Left lung (tissue), 10 donors: ENCODE data around the gene AGPAT3. TPM values are rescaled to one million over a fixed set of nuclear protein-coding genes. Genes with fewer than 3 reads are reported as not detected.
A peak's percentile ranks its signal among the peaks of the same experiment; 100 is the strongest.

Experiments
- ATAC-seq: fragments of 200-7000 bp; cut with Tn5 transposase; one replicate; pipeline ENCODE4 v1.9.1; 2020; ENCODE audit warnings: moderate library complexity
- DNase-seq, 4 donors: peaks; one replicate each; pipeline ENCODE4 v3.0.0-alpha.2; 2013 to 2020
- H3K27ac ChIP-seq, 2 donors: fragments of 200-600 bp; sonication (generic) in 1 of 2; one replicate each; pipeline versions ENCODE4 v1.5.0 to v1.8.0; 2020 to 2021
- H3K27me3 ChIP-seq, 2 donors: fragments of 200-600 bp; sonication (generic) in 1 of 2; one replicate each; pipeline versions ENCODE4 v1.5.0 to v1.8.0; 2020 to 2021
- H3K36me3 ChIP-seq, 2 donors: fragments of 200-600 bp; sonication (generic) in 1 of 2; one replicate each; pipeline versions ENCODE4 v1.5.0 to v1.8.0; 2020 to 2021
- H3K4me1 ChIP-seq, 2 donors: fragments of 200-600 bp; one replicate each; pipeline ENCODE4 v1.8.0; 2021
- H3K4me3 ChIP-seq, 2 donors: fragments of 200-600 bp; sonication (generic) in 1 of 2; one replicate each; pipeline versions ENCODE4 v1.5.0 to v1.8.0; 2020 to 2021; ENCODE audit warnings: mild to moderate bottlenecking in 1 of 2
- H3K9me3 ChIP-seq, 2 donors: fragments of 200-600 bp; sonication (generic) in 1 of 2; one replicate each; pipeline versions ENCODE4 v1.5.0 to v1.8.0; 2020 to 2021
- intact Hi-C, 2 donors: fragments of 100-400 bp; cut with DNase I; formaldehyde crosslinking; loops; one replicate each; pipeline versions ENCODE4 v1.11.2 to v1.14.2; 2022
- polyA plus RNA-seq, 6 donors: library from polyadenylated mRNA; unstranded; fragments of 120-200 nt; gene quantifications; one replicate each; pipeline ENCODE4 v1.2.1, GENCODE V29; 2013; ENCODE audit not compliant: insufficient read length in 6 of 6
- total RNA-seq, 2 donors: library from RNA; stranded (reverse); fragmentation: NEBNext Ultra II Directional; extraction: Animal tissue kit (Norgen Biotek cat#: 25700); gene quantifications; one replicate each; pipeline ENCODE4 v1.2.1, GENCODE V29; 2021
- TF ChIP-seq, protein P1 (sequence below), 2 donors: fragments of 200-600 bp; sonication (generic) in 1 of 2; IDR thresholded peaks; one replicate each; pipeline versions ENCODE4 v1.5.0 to v1.8.0; 2021; ENCODE audit warnings: antibody characterized with exemption in 2 of 2
- donor health status: DM: no; HTN: yes; CAD: no.
- donor health status: DM: no; HTN: no; CAD: no.

The AGPAT3 gene
- total and polyA plus RNA-seq, 8 donors = 37.4 to 111 (median 42.8) TPM

- DNase-seq = no peak
- ATAC-seq = no peak
- Histone ChIP-seq H3K36me3 (no peaks in the 10 kb centered on the region), H3K9me3 (no peaks in the 10 kb centered on the region), H3K27ac (no peak overlapping the region), H3K4me3 (no peak overlapping the region), H3K27me3 (no peaks in the 10 kb centered on the region), H3K4me1 (peaks cover 0 to 3% of the 10 kb centered on the region in 2 donors)
- intact Hi-C loops = no loop called here
- TF ChIP-seq, protein P1, sequence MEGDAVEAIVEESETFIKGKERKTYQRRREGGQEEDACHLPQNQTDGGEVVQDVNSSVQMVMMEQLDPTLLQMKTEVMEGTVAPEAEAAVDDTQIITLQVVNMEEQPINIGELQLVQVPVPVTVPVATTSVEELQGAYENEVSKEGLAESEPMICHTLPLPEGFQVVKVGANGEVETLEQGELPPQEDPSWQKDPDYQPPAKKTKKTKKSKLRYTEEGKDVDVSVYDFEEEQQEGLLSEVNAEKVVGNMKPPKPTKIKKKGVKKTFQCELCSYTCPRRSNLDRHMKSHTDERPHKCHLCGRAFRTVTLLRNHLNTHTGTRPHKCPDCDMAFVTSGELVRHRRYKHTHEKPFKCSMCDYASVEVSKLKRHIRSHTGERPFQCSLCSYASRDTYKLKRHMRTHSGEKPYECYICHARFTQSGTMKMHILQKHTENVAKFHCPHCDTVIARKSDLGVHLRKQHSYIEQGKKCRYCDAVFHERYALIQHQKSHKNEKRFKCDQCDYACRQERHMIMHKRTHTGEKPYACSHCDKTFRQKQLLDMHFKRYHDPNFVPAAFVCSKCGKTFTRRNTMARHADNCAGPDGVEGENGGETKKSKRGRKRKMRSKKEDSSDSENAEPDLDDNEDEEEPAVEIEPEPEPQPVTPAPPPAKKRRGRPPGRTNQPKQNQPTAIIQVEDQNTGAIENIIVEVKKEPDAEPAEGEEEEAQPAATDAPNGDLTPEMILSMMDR (IDR thresholded peaks at IDR 0.05) = no peak
Measured at GRCh38 chr21:44002511-44002910, 137.5 kb downstream of the AGPAT3 start.

DNA sequence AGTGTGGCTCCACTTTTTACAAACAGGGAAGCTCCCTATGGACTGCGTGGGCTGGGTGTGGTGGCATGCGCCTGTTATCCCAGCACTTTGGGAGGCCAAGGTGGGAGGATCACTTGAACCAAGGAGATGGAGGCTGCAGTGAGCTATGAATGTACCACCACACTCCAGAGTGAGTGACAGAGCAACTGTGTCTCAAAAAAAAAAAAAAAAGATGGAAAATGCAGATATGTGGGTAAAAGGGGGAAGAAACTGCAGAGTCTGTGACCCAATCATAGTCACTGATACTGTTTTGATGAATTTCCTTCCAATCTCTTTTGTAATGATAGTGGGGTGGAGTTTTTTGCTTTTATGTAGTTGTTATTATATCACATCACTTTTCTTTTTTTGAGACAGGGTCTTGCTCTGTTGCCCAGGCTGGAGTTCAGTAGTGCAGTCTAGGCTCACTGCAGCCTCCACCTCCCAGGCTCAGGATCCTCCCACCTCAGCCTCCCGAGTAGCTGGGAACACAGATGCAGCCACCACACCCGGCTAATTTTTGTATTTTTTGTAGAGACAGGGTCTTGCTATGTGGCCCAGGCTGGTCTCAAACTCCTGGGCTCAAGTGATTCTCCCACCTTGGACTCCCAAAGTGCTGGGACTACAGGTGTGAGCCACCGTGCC lies 138.4 kb downstream of the AGPAT3 start:
- no peak for DNase-seq
- TF ChIP-seq, protein P1 (IDR thresholded peaks at IDR 0.05) = no peak
- Histone ChIP-seq H3K4me3 (no peak overlapping the region), H3K36me3 (no peaks in the 10 kb centered on the region), H3K27me3 (no peaks in the 10 kb centered on the region), H3K4me1 (peaks cover 0 to 3% of the 10 kb centered on the region in 2 donors), H3K27ac (no peak overlapping the region), H3K9me3 (no peaks in the 10 kb centered on the region)
- ATAC-seq = no peak
- intact Hi-C loops = no loop called here

- Histone ChIP-seq H3K27me3 (no peaks in the 10 kb centered on the region), H3K4me1 (peaks cover 0 to 3% of the 10 kb centered on the region in 2 donors), H3K4me3 (no peak overlapping the region), H3K9me3 (no peaks in the 10 kb centered on the region), H3K36me3 (no peaks in the 10 kb centered on the region), H3K27ac (no peak overlapping the region)
- DNase-seq = no peak
- ATAC-seq = no peak
- intact Hi-C loops = no loop called here
- TF ChIP-seq, protein P1 (IDR thresholded peaks at IDR 0.05) = no peak
Measured at GRCh38 chr21:44005071-44005470, 140.0 kb downstream of the AGPAT3 start.

DNA sequence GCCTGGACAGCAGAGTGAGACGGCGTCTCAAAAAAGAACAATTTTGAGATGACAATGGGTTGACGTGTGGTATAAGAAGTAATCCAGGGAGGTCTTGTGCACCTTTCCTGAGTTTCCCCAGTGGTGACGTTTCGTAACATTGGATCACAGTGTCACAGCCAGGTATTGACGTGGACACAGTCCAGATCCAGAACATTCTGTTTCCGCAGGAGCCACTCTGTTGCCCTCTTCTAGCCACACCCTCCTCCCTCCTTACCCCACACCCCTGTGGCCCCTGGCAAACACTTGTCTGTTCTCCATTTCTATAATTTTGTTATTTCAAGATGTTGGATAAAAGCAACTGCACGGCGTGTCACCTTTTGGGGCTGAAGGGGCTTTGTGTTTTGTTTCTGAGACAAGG lies 140.6 kb downstream of the AGPAT3 start:
- ATAC-seq = peak; percentile 70
- peak overlapping the region; percentile 11 to 67 for H3K27ac ChIP-seq

GRCh38 chr21:44006017-44006619 lies 141.1 kb downstream of the AGPAT3 start:
- Histone ChIP-seq H3K36me3 (no peaks in the 10 kb centered on the region), H3K27me3 (no peaks in the 10 kb centered on the region), H3K27ac (peak overlapping the region; percentile 11 to 67), H3K9me3 (no peaks in the 10 kb centered on the region), H3K4me1 (peaks cover 3 to 5% of the 10 kb centered on the region in 2 donors), H3K4me3 (no peak overlapping the region)
- DNase-seq (no peak), ATAC-seq (peak; percentile 79)
- intact Hi-C loops = no loop called here
- TF ChIP-seq, protein P1 (IDR thresholded peaks at IDR 0.05) = no peak

More for the DNA sequence above, 140.6 kb downstream of the AGPAT3 start:
- peaks cover 0 to 3% of the 10 kb centered on the region in 2 donors for H3K4me1 ChIP-seq
- H3K36me3 ChIP-seq = no peaks in the 10 kb centered on the region
- no peak for DNase-seq
- TF ChIP-seq, protein P1 (IDR thresholded peaks at IDR 0.05) = no peak
- no peaks in the 10 kb centered on the region for H3K27me3 ChIP-seq
- intact Hi-C loops = no loop called here
- no peak overlapping the region for H3K4me3 ChIP-seq
- no peaks in the 10 kb centered on the region for H3K9me3 ChIP-seq
